Measurements from ENCODE around the gene ID1. TPM values are rescaled to one million over a fixed set of nuclear protein-coding genes. Genes with fewer than 3 reads are reported as not detected.

The ID1 gene
- total and polyA plus RNA-seq, 10 of the 15 experiments (the other 5 are each of a cell fraction or from before 2014, with no cell fraction given) = 0.09 to 1.3 (median 0.47) TPM; not detected in 2

DNA sequence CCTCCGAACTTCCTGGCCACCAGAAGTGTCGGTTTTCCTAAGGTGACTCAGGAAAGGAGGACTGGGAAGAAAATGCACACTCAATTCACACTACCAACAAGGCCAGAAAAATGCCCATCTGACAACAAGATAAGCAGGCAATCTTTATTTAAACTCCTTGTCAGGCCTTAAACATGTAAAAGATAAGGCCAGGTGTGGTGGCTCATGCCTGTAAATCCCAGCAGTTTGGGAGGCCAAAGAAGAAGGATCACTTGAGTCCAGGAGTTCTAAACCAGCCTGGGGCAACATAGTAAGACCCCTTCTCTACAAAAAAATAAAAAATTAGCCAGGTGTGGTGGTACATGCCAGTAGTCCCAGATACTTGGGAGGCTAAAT is 7.6 kb upstream of the ID1 start:
- DNase-seq (ENCODE audit: low read depth, low spot score) = no peak
- Histone ChIP-seq H3K9me3 (replicated peaks; ENCODE audit: control insufficient read depth, insufficient read depth, low read length) (no peaks in the 10 kb centered on the region), H3K27ac (ENCODE audit: control insufficient read depth, insufficient read depth) (no peak overlapping the region), H3K36me3 (ENCODE audit: control insufficient read depth in 2 of 2, insufficient read depth in 2 of 2, low read length in 1 of 2) (no peaks in the 10 kb centered on the region), H3K27me3 (replicated peaks in 1 of 2; ENCODE audit: control insufficient read depth in 2 of 2, insufficient read depth in 2 of 2, low read length in 1 of 2) (no peaks in the 10 kb centered on the region), H4K20me1 (ENCODE audit: control insufficient read depth, insufficient read depth) (no peaks in the 10 kb centered on the region), H3K4me3 (no peak overlapping the region), H3K4me2 (ENCODE audit: control insufficient read depth, insufficient read depth) (no peak overlapping the region), H3K79me2 (ENCODE audit: control insufficient read depth, insufficient read depth, low read length) (no peaks in the 10 kb centered on the region), H3K9ac (ENCODE audit: control insufficient read depth, insufficient read depth, low read length) (no peak overlapping the region), H2AFZ (ENCODE audit: control insufficient read depth, low read depth, low read length) (no peak overlapping the region), H3K4me1 (ENCODE audit: control insufficient read depth, insufficient read depth, low read length) (peaks cover 8% of the 10 kb centered on the region)
- ChIA-PET CTCF (interaction anchor here (1.0 to 1.5 kb wide), 2 partner anchors 15 to 126 kb away, joined by 3 to 5 read pairs; no protein-coding TSS in a partner anchor), POLR2A (no interaction called here), RAD21 (ENCODE audit: unreplicated experiment) (no interaction called here), SMC1A (ENCODE audit: uncharacterized antibody, unreplicated experiment) (interaction anchor here (0.9 kb wide), 1 partner anchor 31 kb away, joined by 3 read pairs; no protein-coding TSS in a partner anchor)
- in situ Hi-C loops (cut with MboI) (no loop called here), intact Hi-C loops (cut with micrococcal nuclease; ENCODE audit: unreplicated experiment) (no loop called here)
- ATAC-seq = no peak
- no peak for FAIRE-seq
- TF ChIP-seq NFIC (IDR thresholded peaks at IDR 0.05; ENCODE audit: low read depth, low read length) (no peak), STAT3 (IDR thresholded peaks at IDR 0.05; ENCODE audit: low read depth, low read length) (no peak), CHD1 (IDR thresholded peaks at IDR 0.05; ENCODE audit: low read depth, low read length) (no peak), SP1 (IDR thresholded peaks at IDR 0.05; ENCODE audit: low read depth, low read length) (no peak), MYB (IDR thresholded peaks at IDR 0.05; ENCODE audit: borderline replicate concordance, low read depth, low read length) (no peak), CBX5 (IDR thresholded peaks at IDR 0.05; ENCODE audit: low read depth) (no peak), RUNX3 (IDR thresholded peaks at IDR 0.05; ENCODE audit: low read length) (no peak), HDGF (IDR thresholded peaks at IDR 0.05) (no peak)
- TF ChIP-seq, protein P1, sequence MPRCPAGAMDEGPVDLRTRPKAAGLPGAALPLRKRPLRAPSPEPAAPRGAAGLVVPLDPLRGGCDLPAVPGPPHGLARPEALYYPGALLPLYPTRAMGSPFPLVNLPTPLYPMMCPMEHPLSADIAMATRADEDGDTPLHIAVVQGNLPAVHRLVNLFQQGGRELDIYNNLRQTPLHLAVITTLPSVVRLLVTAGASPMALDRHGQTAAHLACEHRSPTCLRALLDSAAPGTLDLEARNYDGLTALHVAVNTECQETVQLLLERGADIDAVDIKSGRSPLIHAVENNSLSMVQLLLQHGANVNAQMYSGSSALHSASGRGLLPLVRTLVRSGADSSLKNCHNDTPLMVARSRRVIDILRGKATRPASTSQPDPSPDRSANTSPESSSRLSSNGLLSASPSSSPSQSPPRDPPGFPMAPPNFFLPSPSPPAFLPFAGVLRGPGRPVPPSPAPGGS (IDR thresholded peaks at IDR 0.05; ENCODE audit: borderline replicate concordance, insufficient read depth, low read depth, low read length, poor library complexity, severe bottlenecking) = no peak
- TF ChIP-seq, protein P2, sequence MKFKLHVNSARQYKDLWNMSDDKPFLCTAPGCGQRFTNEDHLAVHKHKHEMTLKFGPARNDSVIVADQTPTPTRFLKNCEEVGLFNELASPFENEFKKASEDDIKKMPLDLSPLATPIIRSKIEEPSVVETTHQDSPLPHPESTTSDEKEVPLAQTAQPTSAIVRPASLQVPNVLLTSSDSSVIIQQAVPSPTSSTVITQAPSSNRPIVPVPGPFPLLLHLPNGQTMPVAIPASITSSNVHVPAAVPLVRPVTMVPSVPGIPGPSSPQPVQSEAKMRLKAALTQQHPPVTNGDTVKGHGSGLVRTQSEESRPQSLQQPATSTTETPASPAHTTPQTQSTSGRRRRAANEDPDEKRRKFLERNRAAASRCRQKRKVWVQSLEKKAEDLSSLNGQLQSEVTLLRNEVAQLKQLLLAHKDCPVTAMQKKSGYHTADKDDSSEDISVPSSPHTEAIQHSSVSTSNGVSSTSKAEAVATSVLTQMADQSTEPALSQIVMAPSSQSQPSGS (IDR thresholded peaks at IDR 0.05; ENCODE audit: low read length) = no peak
- TF ChIP-seq, protein P3, sequence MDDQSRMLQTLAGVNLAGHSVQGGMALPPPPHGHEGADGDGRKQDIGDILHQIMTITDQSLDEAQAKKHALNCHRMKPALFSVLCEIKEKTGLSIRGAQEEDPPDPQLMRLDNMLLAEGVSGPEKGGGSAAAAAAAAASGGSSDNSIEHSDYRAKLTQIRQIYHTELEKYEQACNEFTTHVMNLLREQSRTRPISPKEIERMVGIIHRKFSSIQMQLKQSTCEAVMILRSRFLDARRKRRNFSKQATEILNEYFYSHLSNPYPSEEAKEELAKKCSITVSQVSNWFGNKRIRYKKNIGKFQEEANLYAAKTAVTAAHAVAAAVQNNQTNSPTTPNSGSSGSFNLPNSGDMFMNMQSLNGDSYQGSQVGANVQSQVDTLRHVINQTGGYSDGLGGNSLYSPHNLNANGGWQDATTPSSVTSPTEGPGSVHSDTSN (IDR thresholded peaks at IDR 0.05; ENCODE audit: insufficient replicate concordance, low read depth, low read length) = no peak
- TF ChIP-seq, protein P4, sequence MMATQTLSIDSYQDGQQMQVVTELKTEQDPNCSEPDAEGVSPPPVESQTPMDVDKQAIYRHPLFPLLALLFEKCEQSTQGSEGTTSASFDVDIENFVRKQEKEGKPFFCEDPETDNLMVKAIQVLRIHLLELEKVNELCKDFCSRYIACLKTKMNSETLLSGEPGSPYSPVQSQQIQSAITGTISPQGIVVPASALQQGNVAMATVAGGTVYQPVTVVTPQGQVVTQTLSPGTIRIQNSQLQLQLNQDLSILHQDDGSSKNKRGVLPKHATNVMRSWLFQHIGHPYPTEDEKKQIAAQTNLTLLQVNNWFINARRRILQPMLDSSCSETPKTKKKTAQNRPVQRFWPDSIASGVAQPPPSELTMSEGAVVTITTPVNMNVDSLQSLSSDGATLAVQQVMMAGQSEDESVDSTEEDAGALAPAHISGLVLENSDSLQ (IDR thresholded peaks at IDR 0.05) = no peak
- no TSS peak for BruUV-seq (replicated peaks)
- WGBS (ENCODE audit: insufficient coverage, insufficient replicate concordance, low lambda C conversion rate, missing lambda C conversion rate) = 0% methylated on average over 2 of the region's 2 CpGs
